LNCaP clone FGC (cell line): ENCODE measurements around the gene TROAP.

Source experiments
- DNase-seq: peaks from one replicate; pipeline ENCODE4 v3.0.0-alpha.2; 2011; ENCODE audit warnings: low read depth
- H3K4me3 ChIP-seq: 2 replicates; pipeline ENCODE4 v1.5.1; 2011; ENCODE audit warnings: mild to moderate bottlenecking, low read depth, low read length, control low read depth
- TF ChIP-seq, protein P1 (sequence below): IDR thresholded peaks from 2 replicates; pipeline ENCODE4 v1.5.1; 2012; ENCODE audit warnings: mild to moderate bottlenecking; ENCODE audit not compliant: control insufficient read depth, insufficient read depth; ENCODE audit errors: extremely low read depth

Gene TROAP

DNA sequence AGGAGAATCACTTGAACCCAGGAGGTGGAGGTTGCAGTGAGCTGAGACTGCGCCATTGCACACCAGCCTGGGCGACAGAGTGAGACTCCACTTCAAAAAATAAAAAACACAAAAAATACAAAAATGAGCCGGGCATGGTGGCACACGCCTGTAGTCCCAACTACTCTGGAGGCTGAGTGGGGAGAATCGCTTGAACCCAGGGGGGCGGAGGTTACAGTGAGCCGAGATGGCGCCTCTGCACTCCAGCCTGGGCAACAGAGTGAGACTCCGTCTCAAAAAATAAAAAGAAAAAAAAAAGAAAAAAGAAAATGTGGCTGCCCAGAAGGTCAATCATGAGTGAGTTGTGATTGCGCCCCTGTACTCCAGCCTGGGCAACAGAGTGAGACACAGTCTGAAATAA lies 32.9 kb downstream of the TROAP start:
- TF ChIP-seq, protein P1, sequence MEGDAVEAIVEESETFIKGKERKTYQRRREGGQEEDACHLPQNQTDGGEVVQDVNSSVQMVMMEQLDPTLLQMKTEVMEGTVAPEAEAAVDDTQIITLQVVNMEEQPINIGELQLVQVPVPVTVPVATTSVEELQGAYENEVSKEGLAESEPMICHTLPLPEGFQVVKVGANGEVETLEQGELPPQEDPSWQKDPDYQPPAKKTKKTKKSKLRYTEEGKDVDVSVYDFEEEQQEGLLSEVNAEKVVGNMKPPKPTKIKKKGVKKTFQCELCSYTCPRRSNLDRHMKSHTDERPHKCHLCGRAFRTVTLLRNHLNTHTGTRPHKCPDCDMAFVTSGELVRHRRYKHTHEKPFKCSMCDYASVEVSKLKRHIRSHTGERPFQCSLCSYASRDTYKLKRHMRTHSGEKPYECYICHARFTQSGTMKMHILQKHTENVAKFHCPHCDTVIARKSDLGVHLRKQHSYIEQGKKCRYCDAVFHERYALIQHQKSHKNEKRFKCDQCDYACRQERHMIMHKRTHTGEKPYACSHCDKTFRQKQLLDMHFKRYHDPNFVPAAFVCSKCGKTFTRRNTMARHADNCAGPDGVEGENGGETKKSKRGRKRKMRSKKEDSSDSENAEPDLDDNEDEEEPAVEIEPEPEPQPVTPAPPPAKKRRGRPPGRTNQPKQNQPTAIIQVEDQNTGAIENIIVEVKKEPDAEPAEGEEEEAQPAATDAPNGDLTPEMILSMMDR: no peak
- no peak for DNase-seq

DNA sequence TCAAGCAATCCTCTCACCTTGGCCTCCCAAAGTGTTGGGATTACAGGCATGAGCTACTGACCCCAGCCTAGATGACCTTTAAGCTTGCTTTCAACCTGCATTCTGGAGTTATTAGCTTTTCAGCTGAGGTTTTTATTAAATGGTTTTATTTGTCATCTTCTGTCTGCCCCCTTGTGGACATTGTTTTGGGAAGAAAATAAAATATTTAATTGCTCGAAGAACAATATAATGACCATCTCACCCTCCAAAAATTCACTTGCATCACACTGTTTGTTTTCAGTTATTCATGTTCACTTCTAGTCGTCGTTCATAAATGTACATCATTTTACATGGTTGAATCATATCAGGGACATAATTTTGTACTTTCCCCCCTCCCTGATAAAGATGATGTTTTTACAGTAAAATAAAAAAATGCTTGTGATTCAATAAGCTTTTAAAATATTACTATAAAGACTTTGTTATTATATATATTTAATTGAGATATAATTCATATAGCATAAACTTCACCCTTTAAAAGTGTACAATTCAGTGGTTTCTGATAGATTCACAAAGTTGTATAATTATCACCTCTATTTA lies 34.1 kb downstream of the TROAP start:
- H3K4me3 ChIP-seq: no peak overlapping the region
- DNase-seq: no peak
- TF ChIP-seq, protein P1: peak; percentile 23; the same call in 1 of the 2 replicates

More for the DNA sequence above, 32.9 kb downstream of the TROAP start:
- no peak overlapping the region for H3K4me3 ChIP-seq

DNA sequence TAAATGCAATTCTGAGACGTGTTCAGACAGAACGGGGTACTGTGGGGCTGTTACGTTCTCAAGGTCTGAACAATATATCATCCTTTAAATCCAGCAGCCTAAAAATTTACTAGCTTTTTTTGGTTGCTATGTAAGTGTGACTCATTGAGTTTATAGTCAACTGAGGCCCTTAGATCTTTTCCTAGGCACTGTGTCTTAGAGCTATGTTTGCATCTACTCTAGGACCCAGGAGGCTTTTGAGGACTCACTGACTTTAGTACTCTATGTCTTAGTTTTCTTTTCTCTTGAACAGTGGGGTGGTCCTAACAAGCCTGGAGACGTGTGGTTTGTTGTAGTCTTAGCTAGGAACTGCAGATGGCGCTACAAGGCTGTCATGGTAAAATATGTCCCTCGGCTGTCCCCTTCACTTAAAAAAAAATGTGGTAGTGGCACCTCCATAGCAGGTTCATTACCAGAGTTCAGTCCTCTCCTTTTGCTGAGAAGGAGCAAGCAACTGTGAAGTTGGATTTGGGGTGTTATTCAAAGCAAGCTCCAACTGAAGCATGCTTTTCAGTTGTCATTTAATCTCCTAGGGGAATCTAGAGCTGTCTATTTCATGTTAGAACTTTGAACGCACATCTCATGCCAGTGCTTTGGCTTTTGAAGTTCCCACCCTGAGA lies 35.6 kb downstream of the TROAP start:
- TF ChIP-seq, protein P1: peak; percentile 77
- peak; percentile 32 for DNase-seq
- H3K4me3 ChIP-seq: no peak overlapping the region

DNA sequence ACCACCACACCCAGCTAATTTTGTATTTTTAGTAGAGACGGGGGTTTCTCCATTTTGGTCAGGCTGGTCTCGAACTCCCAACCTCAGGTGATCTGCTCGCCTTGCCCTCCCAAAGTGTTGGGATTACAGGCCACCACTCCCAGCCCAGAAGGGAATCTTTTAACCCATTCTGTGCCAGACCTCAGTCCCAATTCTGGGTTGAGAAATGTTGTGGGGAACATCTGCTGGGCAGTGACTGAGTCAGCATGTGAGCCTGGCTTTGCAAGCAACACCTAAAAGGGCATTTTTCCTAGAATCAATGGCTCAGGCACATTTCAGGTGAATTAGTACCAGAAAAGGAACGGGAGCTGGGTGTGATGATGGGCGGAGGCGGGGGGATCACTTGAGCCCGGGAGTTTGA lies 36.6 kb downstream of the TROAP start:
- no peak overlapping the region for H3K4me3 ChIP-seq
- TF ChIP-seq, protein P1: no peak

DNA sequence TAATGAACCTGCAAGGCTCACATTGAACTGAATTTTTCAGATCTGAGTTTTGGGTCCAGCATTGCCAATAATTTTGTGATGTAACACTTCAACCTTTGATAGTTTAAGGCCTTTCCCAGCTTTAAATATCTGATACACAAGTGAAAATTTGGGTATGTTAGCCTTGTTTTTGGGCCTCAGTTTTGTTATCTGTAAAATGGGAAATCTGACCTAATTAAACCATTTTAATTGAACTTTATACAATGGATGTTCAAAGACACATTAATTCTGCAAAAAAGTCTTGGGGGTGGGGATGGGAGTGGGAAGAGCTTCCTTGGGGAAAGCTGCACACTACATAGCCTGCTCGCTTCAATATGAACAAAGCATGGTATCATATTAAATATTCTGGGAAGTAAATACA lies 39.0 kb downstream of the TROAP start:
- TF ChIP-seq, protein P1: no peak
- DNase-seq: no peak
- no peak overlapping the region for H3K4me3 ChIP-seq

More for the DNA sequence above, 36.6 kb downstream of the TROAP start:
- no peak for DNase-seq

DNA sequence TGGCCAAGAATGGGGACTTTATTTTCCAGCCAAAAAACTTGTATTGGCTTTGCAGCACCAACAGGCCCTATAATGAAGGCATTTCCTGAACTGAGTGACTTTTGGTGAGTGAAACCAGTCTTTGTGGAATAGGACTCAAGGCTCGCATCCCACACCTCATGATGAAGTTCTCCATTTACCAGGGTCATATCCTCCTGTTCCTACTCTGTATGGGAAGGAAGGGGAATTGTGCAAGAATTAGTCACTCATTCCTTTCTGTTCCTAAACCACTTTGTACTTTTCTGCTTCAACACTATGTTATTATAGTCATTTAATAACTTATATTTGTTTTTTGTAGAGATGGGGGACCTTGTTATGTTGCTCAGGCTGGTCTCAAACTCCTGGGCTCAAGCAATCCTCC lies 41.9 kb downstream of the TROAP start:
- DNase-seq: no peak
- H3K4me3 ChIP-seq: no peak overlapping the region
- TF ChIP-seq, protein P1: no peak
